ENCODE measurements around the gene MCTP1. TPM values are rescaled to one million over a fixed set of nuclear protein-coding genes. Genes with fewer than 3 reads are reported as not detected.

The MCTP1 gene
- total RNA-seq, 4 donors from 2014 or later, result 5.4 to 22.1 (median 5.8) TPM

DNA sequence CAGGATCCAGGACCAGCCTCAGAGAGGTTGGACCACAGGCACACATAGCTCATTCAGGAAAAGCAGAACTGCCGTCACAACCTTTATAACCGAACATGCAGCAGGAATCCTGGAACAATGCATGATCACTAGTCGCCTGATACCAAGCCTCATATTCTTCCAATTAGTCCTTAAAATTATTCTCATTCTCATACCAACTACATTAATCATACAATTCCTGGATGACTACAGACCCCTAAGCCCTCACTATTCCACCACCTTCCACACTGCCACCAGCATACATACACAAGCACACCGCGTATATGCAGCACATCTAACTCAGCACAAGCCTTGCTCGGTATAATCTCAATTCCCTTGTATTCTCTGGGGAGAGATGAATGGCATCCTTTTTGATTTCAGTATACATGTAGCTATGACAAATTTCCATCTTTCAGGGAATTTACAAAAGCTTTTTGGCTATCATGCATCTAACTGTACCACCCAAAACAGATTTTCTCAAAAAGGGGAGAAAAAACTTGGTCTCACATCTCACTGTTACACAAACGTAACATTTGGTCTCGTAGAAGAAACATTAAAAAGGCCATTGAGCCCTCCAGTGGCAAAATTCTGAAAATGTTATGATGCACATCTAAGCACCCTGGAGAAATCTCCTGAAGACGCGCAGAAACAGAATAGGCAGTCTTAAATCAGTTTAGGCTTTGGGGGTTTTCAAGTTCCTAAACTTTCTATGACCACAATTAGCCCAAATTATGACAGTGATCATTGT, 46.2 kb downstream of the MCTP1 start:
- in situ Hi-C loops (cut with MboI; ENCODE audit: low sequenced_read_pairs in 4 of 4), result loop anchor here in 1 of 4 donors (25.0 kb wide), 1 partner anchor 276 kb away; no protein-coding TSS in a partner anchor
- Histone ChIP-seq H3K27me3 (no peaks in the 10 kb centered on the region), H3K36me3 (no peaks in the 10 kb centered on the region), H3K4me3 (no peak overlapping the region), H3K9me3 (no peaks in the 10 kb centered on the region), H3K27ac (no peak overlapping the region), H3K4me1 (no peaks in the 10 kb centered on the region)
- TF ChIP-seq POLR2A (IDR thresholded peaks at IDR 0.05), result no peak
- TF ChIP-seq, protein P1, sequence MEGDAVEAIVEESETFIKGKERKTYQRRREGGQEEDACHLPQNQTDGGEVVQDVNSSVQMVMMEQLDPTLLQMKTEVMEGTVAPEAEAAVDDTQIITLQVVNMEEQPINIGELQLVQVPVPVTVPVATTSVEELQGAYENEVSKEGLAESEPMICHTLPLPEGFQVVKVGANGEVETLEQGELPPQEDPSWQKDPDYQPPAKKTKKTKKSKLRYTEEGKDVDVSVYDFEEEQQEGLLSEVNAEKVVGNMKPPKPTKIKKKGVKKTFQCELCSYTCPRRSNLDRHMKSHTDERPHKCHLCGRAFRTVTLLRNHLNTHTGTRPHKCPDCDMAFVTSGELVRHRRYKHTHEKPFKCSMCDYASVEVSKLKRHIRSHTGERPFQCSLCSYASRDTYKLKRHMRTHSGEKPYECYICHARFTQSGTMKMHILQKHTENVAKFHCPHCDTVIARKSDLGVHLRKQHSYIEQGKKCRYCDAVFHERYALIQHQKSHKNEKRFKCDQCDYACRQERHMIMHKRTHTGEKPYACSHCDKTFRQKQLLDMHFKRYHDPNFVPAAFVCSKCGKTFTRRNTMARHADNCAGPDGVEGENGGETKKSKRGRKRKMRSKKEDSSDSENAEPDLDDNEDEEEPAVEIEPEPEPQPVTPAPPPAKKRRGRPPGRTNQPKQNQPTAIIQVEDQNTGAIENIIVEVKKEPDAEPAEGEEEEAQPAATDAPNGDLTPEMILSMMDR (IDR thresholded peaks at IDR 0.05 in 4 of 5, conservative IDR thresholded peaks at IDR 0.05 in 1 of 5), result peak in 1 of 5 experiments; percentile 22
- DNase-seq (no peak), ATAC-seq (no peak)
- intact Hi-C loops (cut with DNase I; ENCODE audit: low total_unique reads), result loop anchor here (10.0 kb wide), 1 partner anchor 274 kb away; no protein-coding TSS in a partner anchor

DNA sequence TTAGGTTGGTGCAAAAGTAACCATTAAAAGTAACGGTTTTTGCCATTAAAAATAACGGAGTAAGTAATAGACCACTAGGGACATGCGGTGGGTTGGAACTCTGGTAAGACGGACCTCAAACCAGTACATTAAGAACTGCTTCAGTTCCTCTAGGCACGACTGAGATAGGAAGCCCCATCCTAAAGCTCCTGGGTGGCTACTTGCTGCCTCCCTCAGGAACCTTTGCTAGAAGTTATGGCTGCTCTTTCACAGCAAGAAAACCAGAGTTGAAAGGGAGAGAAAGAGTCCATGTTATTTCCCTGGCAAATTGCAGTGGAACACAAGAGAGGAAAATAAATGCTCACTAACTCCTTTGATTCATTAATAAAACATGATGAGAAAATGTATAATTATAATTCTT, 47.6 kb downstream of the MCTP1 start:
- intact Hi-C loops (cut with DNase I; ENCODE audit: low total_unique reads) (loop anchor here (10.0 kb wide), 1 partner anchor 273 kb away; no protein-coding TSS in a partner anchor), in situ Hi-C loops (cut with MboI; ENCODE audit: low sequenced_read_pairs in 4 of 4) (loop anchor here in 1 of 4 donors (25.0 kb wide), 1 partner anchor 275 kb away; no protein-coding TSS in a partner anchor)
- TF ChIP-seq, protein P1 (IDR thresholded peaks at IDR 0.05 in 4 of 5, conservative IDR thresholded peaks at IDR 0.05 in 1 of 5), result no peak
- TF ChIP-seq POLR2A (IDR thresholded peaks at IDR 0.05), result no peak
- no peaks in the 10 kb centered on the region for H3K4me1 ChIP-seq
- no peaks in the 10 kb centered on the region for H3K9me3 ChIP-seq
- H3K36me3 ChIP-seq, result no peaks in the 10 kb centered on the region
- ATAC-seq (no peak), DNase-seq (no peak)
- no peaks in the 10 kb centered on the region for H3K27me3 ChIP-seq
- no peak overlapping the region for H3K4me3 ChIP-seq
- no peak overlapping the region for H3K27ac ChIP-seq

DNA sequence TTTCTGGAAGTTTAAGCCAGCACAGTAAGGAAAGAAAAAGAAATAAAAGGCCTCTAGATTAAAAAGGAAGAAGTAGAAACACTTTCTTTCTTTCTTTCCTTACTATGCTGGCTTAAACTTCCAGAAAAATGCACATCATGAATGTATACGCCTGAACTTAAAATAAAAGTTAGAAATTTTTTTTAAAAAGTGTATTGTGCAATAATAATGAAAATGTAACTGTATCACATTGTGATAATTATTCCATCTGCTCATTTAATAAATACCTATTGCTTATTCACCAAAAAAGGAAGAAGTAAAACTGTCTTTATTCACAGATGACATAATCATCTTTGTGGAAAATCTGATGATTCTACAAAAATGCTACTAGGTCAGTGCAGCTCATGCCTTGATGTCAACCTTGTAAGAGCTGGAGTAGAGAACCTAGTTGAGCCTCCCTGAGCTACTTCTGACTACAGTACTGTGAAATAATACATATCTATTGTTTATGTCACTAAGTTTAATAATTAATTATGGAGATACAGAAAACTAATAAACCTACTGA, 49.4 kb downstream of the MCTP1 start:
- Histone ChIP-seq H3K27ac (no peak overlapping the region), H3K4me1 (no peaks in the 10 kb centered on the region), H3K36me3 (no peaks in the 10 kb centered on the region), H3K27me3 (no peaks in the 10 kb centered on the region), H3K9me3 (no peaks in the 10 kb centered on the region), H3K4me3 (no peak overlapping the region)
- intact Hi-C loops (cut with DNase I; ENCODE audit: low total_unique reads), result loop anchor here (10.0 kb wide), 1 partner anchor 271 kb away; no protein-coding TSS in a partner anchor
- no peak for ATAC-seq
- no peak for TF ChIP-seq POLR2A (IDR thresholded peaks at IDR 0.05)
- TF ChIP-seq, protein P1 (IDR thresholded peaks at IDR 0.05 in 4 of 5, conservative IDR thresholded peaks at IDR 0.05 in 1 of 5), result no peak
- no peak for DNase-seq
- in situ Hi-C loops (cut with MboI; ENCODE audit: low sequenced_read_pairs in 4 of 4), result loop anchor here in 1 of 4 donors (25.0 kb wide), 1 partner anchor 273 kb away; no protein-coding TSS in a partner anchor

DNA sequence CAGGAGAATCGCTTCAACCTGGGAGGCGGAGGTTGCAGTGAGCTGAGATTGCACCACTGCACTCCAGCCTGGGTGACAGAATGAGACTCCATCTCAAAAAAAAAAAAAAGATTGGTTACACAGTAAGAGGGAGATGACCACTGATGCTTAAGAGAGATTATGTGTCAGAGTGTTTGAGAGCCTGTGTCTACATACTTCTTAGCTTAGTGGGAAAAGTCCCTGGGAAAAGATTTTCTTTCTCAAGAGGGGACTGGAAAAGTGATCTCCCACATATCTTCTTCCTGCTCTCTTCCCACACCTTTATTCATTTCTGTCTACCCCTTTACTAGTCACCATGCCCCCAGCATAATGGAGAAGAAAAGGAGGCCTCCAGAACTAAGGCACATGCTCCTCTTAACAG, 55.2 kb downstream of the MCTP1 start:
- no peak for DNase-seq
- no peak overlapping the region for H3K27ac ChIP-seq
- no peaks in the 10 kb centered on the region for H3K36me3 ChIP-seq
- no peaks in the 10 kb centered on the region for H3K4me1 ChIP-seq
- intact Hi-C loops (cut with DNase I; ENCODE audit: low total_unique reads), result loop anchor here (10.0 kb wide), 1 partner anchor 265 kb away; no protein-coding TSS in a partner anchor
- H3K4me3 ChIP-seq, result no peak overlapping the region
- in situ Hi-C loops (cut with MboI; ENCODE audit: low sequenced_read_pairs in 4 of 4), result loop anchor here in 1 of 4 donors (25.0 kb wide), 1 partner anchor 267 kb away; no protein-coding TSS in a partner anchor
- H3K9me3 ChIP-seq, result no peaks in the 10 kb centered on the region
- no peaks in the 10 kb centered on the region for H3K27me3 ChIP-seq
- TF ChIP-seq POLR2A (IDR thresholded peaks at IDR 0.05), result no peak
- TF ChIP-seq, protein P1 (IDR thresholded peaks at IDR 0.05 in 4 of 5, conservative IDR thresholded peaks at IDR 0.05 in 1 of 5), result no peak
- ATAC-seq, result no peak
